HL-60 (cell line): ENCODE results near the gene KHDC4.

Source experiments
- DNase-seq, 2 experiments: peaks; one replicate each; pipeline ENCODE4 v3.0.0-alpha.2; 2010 to 2020; ENCODE audit warnings: low read depth in 1 of 2, low spot score in 1 of 2
- H3K27ac ChIP-seq: fragments of 250-450 bp; sonication (Bioruptor Pico); replicated peaks from 2 replicates; pipeline ENCODE4 v1.5.1; 2020; ENCODE audit warnings: mild to moderate bottlenecking, moderate library complexity
- H3K27me3 ChIP-seq: fragments of 250-450 bp; sonication (Bioruptor Pico); 2 replicates; pipeline ENCODE4 v1.5.1; 2021; ENCODE audit warnings: mild to moderate bottlenecking, moderate library complexity; ENCODE audit not compliant: insufficient read depth, poor library complexity, severe bottlenecking
- H3K4me3 ChIP-seq: replicated peaks from 2 replicates; pipeline ENCODE4 v1.5.1; 2011; ENCODE audit warnings: mild to moderate bottlenecking, control low read depth, low read length; ENCODE audit not compliant: insufficient read depth
- GABPA ChIP-seq: IDR thresholded peaks from 2 replicates; pipeline ENCODE4 v1.6.1; 2012; ENCODE audit warnings: low read depth
- POLR2AphosphoS5 ChIP-seq: IDR thresholded peaks from 2 replicates; pipeline ENCODE4 v1.6.1; 2012; ENCODE audit warnings: low read depth
- REST ChIP-seq: IDR thresholded peaks from 2 replicates; pipeline ENCODE4 v1.6.1; 2012; ENCODE audit warnings: low read depth; ENCODE audit not compliant: insufficient replicate concordance
- SPI1 ChIP-seq: IDR thresholded peaks from 2 replicates; pipeline ENCODE4 v1.6.1; 2012; ENCODE audit warnings: low read depth, mild to moderate bottlenecking, borderline replicate concordance
- TF ChIP-seq, protein P1 (sequence below): IDR thresholded peaks from one replicate; pipeline ENCODE4 v1.5.1; 2011; ENCODE audit warnings: low read length, control low read depth, inconsistent platforms; ENCODE audit not compliant: insufficient read depth

Gene KHDC4

GRCh38 chr1:155880950-155881349, 53.3 kb downstream of the KHDC4 start:
- no peak for DNase-seq
- Histone ChIP-seq H3K27ac (no peak overlapping the region), H3K4me3 (no peak overlapping the region), H3K27me3 (no peaks in the 10 kb centered on the region)
- no peak for TF ChIP-seq REST
- TF ChIP-seq GABPA: no peak
- no peak for TF ChIP-seq POLR2AphosphoS5
- TF ChIP-seq SPI1: no peak
- TF ChIP-seq, protein P1, sequence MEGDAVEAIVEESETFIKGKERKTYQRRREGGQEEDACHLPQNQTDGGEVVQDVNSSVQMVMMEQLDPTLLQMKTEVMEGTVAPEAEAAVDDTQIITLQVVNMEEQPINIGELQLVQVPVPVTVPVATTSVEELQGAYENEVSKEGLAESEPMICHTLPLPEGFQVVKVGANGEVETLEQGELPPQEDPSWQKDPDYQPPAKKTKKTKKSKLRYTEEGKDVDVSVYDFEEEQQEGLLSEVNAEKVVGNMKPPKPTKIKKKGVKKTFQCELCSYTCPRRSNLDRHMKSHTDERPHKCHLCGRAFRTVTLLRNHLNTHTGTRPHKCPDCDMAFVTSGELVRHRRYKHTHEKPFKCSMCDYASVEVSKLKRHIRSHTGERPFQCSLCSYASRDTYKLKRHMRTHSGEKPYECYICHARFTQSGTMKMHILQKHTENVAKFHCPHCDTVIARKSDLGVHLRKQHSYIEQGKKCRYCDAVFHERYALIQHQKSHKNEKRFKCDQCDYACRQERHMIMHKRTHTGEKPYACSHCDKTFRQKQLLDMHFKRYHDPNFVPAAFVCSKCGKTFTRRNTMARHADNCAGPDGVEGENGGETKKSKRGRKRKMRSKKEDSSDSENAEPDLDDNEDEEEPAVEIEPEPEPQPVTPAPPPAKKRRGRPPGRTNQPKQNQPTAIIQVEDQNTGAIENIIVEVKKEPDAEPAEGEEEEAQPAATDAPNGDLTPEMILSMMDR: no peak

GRCh38 chr1:155880251-155880650, 54.0 kb downstream of the KHDC4 start:
- Histone ChIP-seq H3K4me3 (no peak overlapping the region), H3K27ac (no peak overlapping the region), H3K27me3 (no peaks in the 10 kb centered on the region)
- no peak for DNase-seq
- TF ChIP-seq REST (no peak), POLR2AphosphoS5 (no peak), GABPA (no peak), SPI1 (no peak)
- TF ChIP-seq, protein P1: no peak

- DNase-seq: no peak
- Histone ChIP-seq H3K27me3 (no peaks in the 10 kb centered on the region), H3K27ac (no peak overlapping the region), H3K4me3 (no peak overlapping the region)
- TF ChIP-seq REST (no peak), POLR2AphosphoS5 (no peak), GABPA (no peak), SPI1 (no peak)
- TF ChIP-seq, protein P1: no peak
These were observed 56.3 kb downstream of the KHDC4 start for GRCh38 chr1:155877945-155878344.
